ENCODE results near the gene VPS35. TPM values are rescaled to one million over a fixed set of nuclear protein-coding genes. Genes with fewer than 3 reads are reported as not detected.
A peak's percentile ranks its signal among the peaks of the same experiment; 100 is the strongest.
"Not testable (repeated sequence)": the region's sequence is repeated elsewhere in the genome, so short reads cannot be mapped to it uniquely, and the experiment has no call there.

The VPS35 gene
- total RNA-seq, 1 donor from 2014 or later: 105 TPM

GRCh38 chr16:46632778-46633733 lies 55.9 kb downstream of the VPS35 start:
- Mint-ChIP-seq H3K36me3 (ENCODE audit: low read depth) (no peaks in the 10 kb centered on the region), H3K4me3 (ENCODE audit: unreplicated experiment) (peak overlapping the region; percentile 22), H3K4me1 (ENCODE audit: low read depth) (peaks cover 10% of the 10 kb centered on the region), H3K9me3 (ENCODE audit: low read depth) (no peaks in the 10 kb centered on the region), H3K27ac (ENCODE audit: unreplicated experiment) (no peak overlapping the region), H3K27me3 (ENCODE audit: low read depth) (peaks cover 2% of the 10 kb centered on the region)
- no peak for DNase-seq (ENCODE audit: low spot score)
- TF ChIP-seq CTCF (IDR thresholded peaks at IDR 0.05): no peak

GRCh38 chr16:46629331-46630219 lies 59.4 kb downstream of the VPS35 start:
- peaks cover 10% of the 10 kb centered on the region for H3K4me1 Mint-ChIP-seq (ENCODE audit: low read depth)
- H3K9me3 Mint-ChIP-seq (ENCODE audit: low read depth): no peaks in the 10 kb centered on the region
- no peak for DNase-seq (ENCODE audit: low spot score)

GRCh38 chr16:46627746-46628145 lies 61.2 kb downstream of the VPS35 start:
- H3K4me1 Mint-ChIP-seq (ENCODE audit: low read depth): peaks cover 10% of the 10 kb centered on the region
- H3K9me3 Mint-ChIP-seq (ENCODE audit: low read depth): no peaks in the 10 kb centered on the region
- TF ChIP-seq CTCF (IDR thresholded peaks at IDR 0.05): no peak
- no peak overlapping the region for H3K4me3 Mint-ChIP-seq (ENCODE audit: unreplicated experiment)
- H3K36me3 Mint-ChIP-seq (ENCODE audit: low read depth): no peaks in the 10 kb centered on the region
- H3K27me3 Mint-ChIP-seq (ENCODE audit: low read depth): no peaks in the 10 kb centered on the region
- no peak for DNase-seq (ENCODE audit: low spot score)
- H3K27ac Mint-ChIP-seq (ENCODE audit: unreplicated experiment): no peak overlapping the region

More at GRCh38 chr16:46629331-46630219, 59.4 kb downstream of the VPS35 start:
- Mint-ChIP-seq H3K27me3 (ENCODE audit: low read depth) (peaks cover 1% of the 10 kb centered on the region), H3K27ac (ENCODE audit: unreplicated experiment) (peak overlapping the region; percentile 42), H3K4me3 (ENCODE audit: unreplicated experiment) (no peak overlapping the region), H3K36me3 (ENCODE audit: low read depth) (no peaks in the 10 kb centered on the region)
- peak; percentile 77 for TF ChIP-seq CTCF (IDR thresholded peaks at IDR 0.05)

GRCh38 chr16:46626681-46627080 lies 62.3 kb downstream of the VPS35 start:
- not testable (repeated sequence) for H3K27ac Mint-ChIP-seq (ENCODE audit: unreplicated experiment); DNase-seq (ENCODE audit: low spot score); H3K9me3 Mint-ChIP-seq (ENCODE audit: low read depth); H3K4me3 Mint-ChIP-seq (ENCODE audit: unreplicated experiment); H3K27me3 Mint-ChIP-seq (ENCODE audit: low read depth); H3K36me3 Mint-ChIP-seq (ENCODE audit: low read depth)
- H3K4me1 Mint-ChIP-seq (ENCODE audit: low read depth): peaks cover 11% of the 10 kb centered on the region

GRCh38 chr16:46624862-46625261 lies 64.1 kb downstream of the VPS35 start:
- not testable (repeated sequence) for H3K36me3 Mint-ChIP-seq (ENCODE audit: low read depth); H3K9me3 Mint-ChIP-seq (ENCODE audit: low read depth); H3K27ac Mint-ChIP-seq (ENCODE audit: unreplicated experiment); H3K4me3 Mint-ChIP-seq (ENCODE audit: unreplicated experiment); DNase-seq (ENCODE audit: low spot score); H3K27me3 Mint-ChIP-seq (ENCODE audit: low read depth)
- peaks cover 23% of the 10 kb centered on the region for H3K4me1 Mint-ChIP-seq (ENCODE audit: low read depth)

GRCh38 chr16:46623707-46624106 lies 65.3 kb downstream of the VPS35 start:
- peaks cover 19% of the 10 kb centered on the region for H3K4me1 Mint-ChIP-seq (ENCODE audit: low read depth)
- H3K27me3 Mint-ChIP-seq (ENCODE audit: low read depth): not testable (repeated sequence)

More at GRCh38 chr16:46623707-46624106, 65.3 kb downstream of the VPS35 start:
- not testable (repeated sequence) for DNase-seq (ENCODE audit: low spot score); H3K9me3 Mint-ChIP-seq (ENCODE audit: low read depth); H3K36me3 Mint-ChIP-seq (ENCODE audit: low read depth); H3K27ac Mint-ChIP-seq (ENCODE audit: unreplicated experiment); H3K4me3 Mint-ChIP-seq (ENCODE audit: unreplicated experiment)
